ENCODE measurements around the gene CAB39L. TPM values are rescaled to one million over a fixed set of nuclear protein-coding genes. Genes with fewer than 3 reads are reported as not detected.

CAB39L gene
- total and polyA plus RNA-seq, 2 of the 4 experiments (the other 2 are of a cell fraction) = 8.5 to 16.7 TPM

GRCh38 chr13:49305792-49306425 is 138.0 kb downstream of the CAB39L start:
- H2AK9ac ChIP-seq (replicated peaks; ENCODE audit: low read depth, low read length, poor library complexity) = peak overlapping the region; percentile 44
- peak overlapping the region; percentile 3; the same call in 1 of the 2 replicates for H2BK120ac ChIP-seq (ENCODE audit: low read depth, low read length)
- H4K8ac ChIP-seq (ENCODE audit: low read depth in 2 of 2, low read length in 2 of 2) = no peak overlapping the region
- no peak overlapping the region for H3K9ac ChIP-seq (ENCODE audit: low read depth, low read length)
- no peak overlapping the region for H3K4me2 ChIP-seq (ENCODE audit: low read depth, low read length)
- ATAC-seq (ENCODE audit: low read depth) (no peak), DNase-seq (no peak)
- intact Hi-C loops (cut with micrococcal nuclease) = no loop called here
- TF ChIP-seq POLR2A (IDR thresholded peaks at IDR 0.05; ENCODE audit: low read depth, low read length) (no peak), MAZ (IDR thresholded peaks at IDR 0.05; ENCODE audit: borderline replicate concordance, low read depth, low read length) (no peak), CTCF (conservative IDR thresholded peaks at IDR 0.05; ENCODE audit: low read depth, low read length) (no peak), USF2 (IDR thresholded peaks at IDR 0.05; ENCODE audit: low read depth, low read length) (no peak), RCOR1 (IDR thresholded peaks at IDR 0.05; ENCODE audit: insufficient replicate concordance, low read length) (no peak), ELK1 (IDR thresholded peaks at IDR 0.05; ENCODE audit: borderline replicate concordance, low read depth, low read length) (no peak), NFE2L2 (IDR thresholded peaks at IDR 0.05; ENCODE audit: low read depth, low read length) (no peak), BHLHE40 (IDR thresholded peaks at IDR 0.05; ENCODE audit: low read depth, low read length) (no peak), RAD21 (IDR thresholded peaks at IDR 0.05; ENCODE audit: low read length) (no peak), RFX5 (IDR thresholded peaks at IDR 0.05; ENCODE audit: low read depth, low read length) (no peak), MXI1 (IDR thresholded peaks at IDR 0.05; ENCODE audit: borderline replicate concordance, low read depth, low read length) (no peak), FOS (IDR thresholded peaks at IDR 0.05; ENCODE audit: low read depth, low read length) (no peak), CEBPB (IDR thresholded peaks at IDR 0.05; ENCODE audit: low read depth, low read length) (no peak), MAFK (IDR thresholded peaks at IDR 0.05; ENCODE audit: low read depth, low read length) (no peak), SMC3 (IDR thresholded peaks at IDR 0.05; ENCODE audit: low read depth, low read length) (no peak), CHD1 (IDR thresholded peaks at IDR 0.05; ENCODE audit: low read depth, low read length) (no peak)
- H3K27me3 ChIP-seq (ENCODE audit: control insufficient read depth, insufficient read depth, low read length) = no peaks in the 10 kb centered on the region
- BruUV-seq (replicated peaks) = no TSS peak
- CTCF ChIA-PET = no interaction called here
- peaks cover 3% of the 10 kb centered on the region; the same call in 1 of the 2 replicates for H3K36me3 ChIP-seq (ENCODE audit: control insufficient read depth, insufficient read depth, low read length)
- H4K91ac ChIP-seq (ENCODE audit: insufficient read depth, low read depth, low read length) = no peak overlapping the region
- POLR2A ChIA-PET (ENCODE audit: unreplicated experiment) = no interaction called here
- no peak overlapping the region for H3K27ac ChIP-seq (ENCODE audit: insufficient read depth, low read length)
- H3K4me1 ChIP-seq (ENCODE audit: control insufficient read depth, insufficient read depth, low read length) = peaks cover 15% of the 10 kb centered on the region
- H2BK15ac ChIP-seq (ENCODE audit: low read depth, low read length) = no peak overlapping the region
- no peaks in the 10 kb centered on the region for H4K20me1 ChIP-seq (ENCODE audit: insufficient read depth, low read length)
- H4K5ac ChIP-seq (ENCODE audit: low read depth, low read length) = no peak overlapping the region
- H2BK20ac ChIP-seq (ENCODE audit: low read depth, low read length) = peak overlapping the region; percentile 18; the same call in 1 of the 2 replicates
- H3K18ac ChIP-seq (ENCODE audit: low read depth, low read length) = no peak overlapping the region
- no peak overlapping the region for H3K56ac ChIP-seq (ENCODE audit: extremely low read depth, insufficient read depth, low read length)
- H3K9me1 ChIP-seq (ENCODE audit: insufficient read depth, low read length) = peaks cover 25% of the 10 kb centered on the region
- peak overlapping the region; percentile 18; the same call in 1 of the 2 replicates for H3K4ac ChIP-seq (ENCODE audit: low read depth, low read length)
- no peak overlapping the region for H3K4me3 ChIP-seq (ENCODE audit: insufficient read depth, low read depth, low read length)
- no peak overlapping the region for H2BK5ac ChIP-seq (ENCODE audit: low read depth, low read length, poor library complexity, severe bottlenecking)
- WGBS, 2 experiments (ENCODE audit: extremely low coverage in 2 of 2, insufficient read length in 1 of 2) = 69% methylated on average over 6 of the region's 15 CpGs; no CpG with 5 or more reads in 1 of the 2 experiments
- H3K23ac ChIP-seq (ENCODE audit: low read depth, low read length) = no peak overlapping the region
- in situ Hi-C loops (cut with MboI; ENCODE audit: low sequenced_read_pairs) = loop anchor here (5.0 kb wide), 1 partner anchor 136 kb away; the partner anchor contains the start of genes CAB39L and SETDB2
- H3K9me3 ChIP-seq (ENCODE audit: control insufficient read depth, insufficient read depth, low read length) = no peaks in the 10 kb centered on the region
- no peak overlapping the region for H2AFZ ChIP-seq (replicated peaks; ENCODE audit: low read length, poor library complexity)
- H3K79me1 ChIP-seq (ENCODE audit: low read depth in 1 of 2, low read length in 2 of 2) = peaks cover 0 to 4% of the 10 kb centered on the region in 2 experiments; a peak in 1 of 4 replicates
- dilution Hi-C loops (cut with HindIII; ENCODE audit: low sequenced_read_pairs, unreplicated experiment) = no loop called here
- H3K14ac ChIP-seq (replicated peaks; ENCODE audit: low read depth, low read length) = no peak overlapping the region
- peak overlapping the region; percentile 8; the same call in 1 of the 2 replicates for H2AK5ac ChIP-seq (ENCODE audit: low read depth, low read length)
